ENCODE data around the gene ADAMTS3. TPM values are rescaled to one million over a fixed set of nuclear protein-coding genes. Genes with fewer than 3 reads are reported as not detected.

The ADAMTS3 gene
- total RNA-seq, 1 experiment from 2014 or later, result 4.4 TPM

- TF ChIP-seq STAT6 (CRISPR knock-in tag; conservative IDR thresholded peaks at IDR 0.05; ENCODE audit: low read depth) (no peak), ATF6 (CRISPR knock-in tag; IDR thresholded peaks at IDR 0.05) (no peak), MXD4 (CRISPR knock-in tag; IDR thresholded peaks at IDR 0.05; ENCODE audit: borderline replicate concordance) (no peak), FOXJ3 (CRISPR knock-in tag; IDR thresholded peaks at IDR 0.05; ENCODE audit: borderline replicate concordance) (no peak), ZNF219 (CRISPR knock-in tag; IDR thresholded peaks at IDR 0.05; ENCODE audit: borderline replicate concordance) (no peak), FOXP1 (CRISPR knock-in tag; IDR thresholded peaks at IDR 0.05; ENCODE audit: borderline replicate concordance) (no peak)
Measured at GRCh38 chr4:72338060-72338459, 231.0 kb downstream of the ADAMTS3 start (continued).

- TF ChIP-seq MXD4 (CRISPR knock-in tag; IDR thresholded peaks at IDR 0.05; ENCODE audit: borderline replicate concordance), result no peak
- TF ChIP-seq IRF2 (CRISPR knock-in tag; IDR thresholded peaks at IDR 0.05; ENCODE audit: borderline replicate concordance, low read depth), result no peak
- ChIA-PET CTCF (interaction anchor here (2.0 kb wide), 1 partner anchor 11 kb away, joined by 6 read pairs; no protein-coding TSS in a partner anchor), POLR2A (no interaction called here)
- no peaks in the 10 kb centered on the region for H3K36me3 Mint-ChIP-seq
- H3K4me1 Mint-ChIP-seq, result no peaks in the 10 kb centered on the region; the same call in 1 of the 2 replicates
- H3K9me3 Mint-ChIP-seq, result no peaks in the 10 kb centered on the region
- ATAC-seq (no peak), DNase-seq (ENCODE audit: low spot score) (no peak)
- no peaks in the 10 kb centered on the region for H3K27me3 Mint-ChIP-seq (ENCODE audit: low read depth)
- no peak overlapping the region for H3K4me3 Mint-ChIP-seq
- no peak overlapping the region for H3K27ac Mint-ChIP-seq
Measured at GRCh38 chr4:72330381-72330780, 238.6 kb downstream of the ADAMTS3 start.

GRCh38 chr4:72326692-72327632 is 242.1 kb downstream of the ADAMTS3 start:
- CTCF ChIA-PET, result interaction anchor here (0.6 to 2.8 kb wide), 31 partner anchors 8 to 694 kb away, joined by 3 to 28 read pairs (median 4); no protein-coding TSS in a partner anchor
- DNase-seq (ENCODE audit: low spot score), result no peak
- POLR2A ChIA-PET, result no interaction called here
- Mint-ChIP-seq H3K27ac (no peak overlapping the region), H3K4me1 (peaks cover 8% of the 10 kb centered on the region), H3K27me3 (ENCODE audit: low read depth) (no peaks in the 10 kb centered on the region), H3K36me3 (no peaks in the 10 kb centered on the region), H3K4me3 (no peak overlapping the region), H3K9me3 (no peaks in the 10 kb centered on the region)
- TF ChIP-seq CTCF (IDR thresholded peaks at IDR 0.05), result peak; percentile 51
- no peak for TF ChIP-seq CDX4 (CRISPR knock-in tag; IDR thresholded peaks at IDR 0.05; ENCODE audit: borderline replicate concordance)
- ATAC-seq, result peak; percentile 47; the same call in 1 of the 2 replicates

GRCh38 chr4:72325215-72325614 is 243.8 kb downstream of the ADAMTS3 start:
- Mint-ChIP-seq H3K4me1 (peaks cover 8% of the 10 kb centered on the region), H3K4me3 (no peak overlapping the region), H3K27me3 (ENCODE audit: low read depth) (no peaks in the 10 kb centered on the region), H3K9me3 (no peaks in the 10 kb centered on the region), H3K27ac (no peak overlapping the region), H3K36me3 (no peaks in the 10 kb centered on the region)
- no peak for DNase-seq (ENCODE audit: low spot score)
- ChIA-PET POLR2A (no interaction called here), CTCF (interaction anchor here (1.1 to 1.9 kb wide), 4 partner anchors 8 to 552 kb away, joined by 3 to 6 read pairs (median 3); no protein-coding TSS in a partner anchor)
- no peak for ATAC-seq
- TF ChIP-seq ZNF281 (CRISPR knock-in tag; IDR thresholded peaks at IDR 0.05), result no peak
- TF ChIP-seq MXD4 (CRISPR knock-in tag; IDR thresholded peaks at IDR 0.05; ENCODE audit: borderline replicate concordance), result no peak
- no peak for TF ChIP-seq JUN (CRISPR knock-in tag; IDR thresholded peaks at IDR 0.05)
- TF ChIP-seq ATF3 (CRISPR knock-in tag; conservative IDR thresholded peaks at IDR 0.05), result no peak
- TF ChIP-seq HMGXB4 (CRISPR knock-in tag; IDR thresholded peaks at IDR 0.05), result no peak
